TTC549 (cell line): ENCODE data around the gene SAG.

Source experiments
- FAIRE-seq: peaks from 2 replicates; lab custom pipeline; 2012; peaks lifted over from hg19 to GRCh38; lab: Jason Lieb, UNC

SAG gene

DNA sequence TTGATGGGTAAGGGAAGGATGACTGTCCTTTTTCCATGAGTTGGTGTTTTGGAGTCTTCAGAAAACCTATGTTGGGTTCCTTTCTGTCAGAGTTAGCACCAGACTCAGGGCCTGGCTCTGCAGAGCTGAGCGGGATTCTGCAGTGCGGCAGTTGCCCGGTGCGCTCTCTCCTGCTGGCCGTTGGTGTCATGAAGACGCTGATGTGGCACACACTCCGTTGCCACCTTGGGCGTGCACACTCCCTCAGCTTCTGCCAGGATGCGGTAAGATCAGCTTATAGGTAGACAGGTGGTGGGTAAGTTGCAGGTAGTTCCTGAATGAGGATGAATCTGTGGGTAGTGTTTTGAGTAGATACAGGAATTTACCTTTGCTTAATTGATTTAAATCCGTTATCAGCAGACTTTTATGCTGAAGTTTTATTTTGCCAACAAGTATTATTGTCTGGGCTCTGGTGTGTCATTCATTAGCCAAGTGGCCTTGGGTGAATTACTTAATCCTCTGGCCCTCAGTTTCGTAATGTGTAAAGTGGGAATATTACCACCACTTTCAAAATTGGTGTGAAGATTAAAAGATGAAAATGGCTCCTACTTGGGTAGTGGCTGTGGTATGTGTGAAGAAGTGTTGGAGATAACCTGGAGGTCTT, 73.5 kb downstream of the SAG start:
- no peak for FAIRE-seq

DNA sequence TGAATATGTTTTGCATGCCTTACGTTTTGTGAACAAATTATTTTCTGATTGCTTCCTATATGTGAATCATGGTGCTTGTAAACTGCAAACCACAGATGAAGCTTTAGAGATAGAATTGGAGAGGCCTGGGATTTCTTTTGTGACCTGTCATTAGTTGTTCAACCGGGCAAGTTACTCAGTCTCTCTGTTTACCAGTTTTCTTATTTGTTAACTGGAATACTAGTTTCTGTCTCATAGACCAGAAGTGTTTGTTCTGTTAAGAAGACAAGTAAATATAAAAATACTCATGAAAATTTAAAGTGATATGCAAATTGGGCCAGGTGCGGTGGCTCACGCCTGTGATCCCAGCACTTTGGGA, 74.0 kb downstream of the SAG start:
- no peak for FAIRE-seq

DNA sequence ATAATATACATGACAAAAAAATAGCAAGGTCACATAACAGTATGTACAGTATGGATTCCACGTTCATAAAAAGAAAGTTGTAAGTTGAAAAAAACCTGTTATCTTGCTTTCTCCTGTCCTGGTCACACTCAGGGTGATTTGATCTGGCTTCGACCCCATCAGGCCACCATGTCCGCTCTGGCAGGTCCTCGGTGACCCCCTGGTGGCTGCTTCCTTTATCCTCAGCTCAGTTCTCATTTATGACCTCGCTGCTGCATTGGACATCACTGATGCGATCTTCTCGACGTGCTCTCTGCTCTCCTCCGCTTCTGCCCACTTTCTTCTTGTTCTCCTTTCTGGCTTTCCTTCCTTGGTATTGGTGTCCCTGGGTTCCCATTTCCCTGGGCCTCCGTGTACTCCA, 76.4 kb downstream of the SAG start:
- no peak for FAIRE-seq

DNA sequence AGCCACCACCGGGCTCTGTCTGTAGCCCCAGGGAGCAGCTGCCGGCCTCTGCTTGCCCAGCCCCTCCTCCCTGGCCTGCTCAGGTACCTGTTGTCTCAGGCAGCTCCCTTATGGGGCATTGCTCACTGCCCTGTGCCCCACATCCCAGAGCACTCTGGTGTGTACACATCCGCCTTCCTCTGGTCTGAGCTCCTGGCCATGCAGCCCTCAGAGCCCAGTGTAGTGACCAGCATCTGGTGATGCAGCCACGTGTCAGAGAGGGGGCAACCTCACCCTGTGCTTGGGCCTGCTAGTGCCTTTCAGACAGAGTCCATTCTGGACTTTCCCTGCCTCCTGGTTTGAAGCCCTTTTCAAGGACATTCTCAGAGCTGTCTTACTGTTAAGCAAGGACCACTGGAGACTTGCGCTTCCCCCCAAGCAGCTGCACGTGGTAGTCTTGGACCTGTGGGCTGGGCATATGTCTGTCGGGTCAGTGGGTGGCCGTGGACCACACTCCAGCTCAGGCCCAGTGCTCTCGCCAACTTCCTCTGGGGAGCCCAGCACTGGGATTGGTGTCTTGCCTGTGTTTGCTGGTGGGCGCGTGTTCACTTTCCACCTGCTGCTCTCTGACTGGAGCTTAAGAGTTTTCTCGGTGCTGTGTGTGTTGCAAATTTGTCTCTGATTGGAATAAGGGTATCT, 77.3 kb downstream of the SAG start:
- FAIRE-seq, result no peak

DNA sequence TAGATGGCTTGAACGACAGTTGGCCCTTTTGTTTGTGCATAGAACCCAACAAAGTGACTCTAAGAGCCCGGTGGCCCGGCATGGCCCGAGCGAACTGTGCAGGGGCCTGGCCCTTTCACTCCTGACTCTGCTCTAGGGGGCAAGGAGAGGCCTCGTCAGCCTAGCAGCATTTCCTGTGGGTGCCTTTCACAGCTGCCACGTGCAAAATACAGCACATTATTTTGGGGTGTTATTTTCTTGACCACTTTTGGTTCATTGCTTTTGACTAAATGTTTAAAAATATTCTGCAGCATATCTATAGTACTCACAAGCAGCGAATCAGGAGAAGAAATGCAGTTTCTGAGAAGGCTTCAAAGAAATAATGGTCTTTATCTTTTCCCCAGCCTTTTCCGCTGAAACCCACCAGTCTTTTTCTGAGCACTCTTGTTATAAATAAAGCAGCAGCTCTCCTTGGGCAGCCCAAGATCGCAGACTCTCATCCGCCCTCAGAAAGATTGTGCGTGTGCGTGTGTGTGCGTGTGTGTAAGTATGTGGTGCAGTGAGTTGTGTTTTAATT, 78.0 kb downstream of the SAG start:
- FAIRE-seq, result no peak

DNA sequence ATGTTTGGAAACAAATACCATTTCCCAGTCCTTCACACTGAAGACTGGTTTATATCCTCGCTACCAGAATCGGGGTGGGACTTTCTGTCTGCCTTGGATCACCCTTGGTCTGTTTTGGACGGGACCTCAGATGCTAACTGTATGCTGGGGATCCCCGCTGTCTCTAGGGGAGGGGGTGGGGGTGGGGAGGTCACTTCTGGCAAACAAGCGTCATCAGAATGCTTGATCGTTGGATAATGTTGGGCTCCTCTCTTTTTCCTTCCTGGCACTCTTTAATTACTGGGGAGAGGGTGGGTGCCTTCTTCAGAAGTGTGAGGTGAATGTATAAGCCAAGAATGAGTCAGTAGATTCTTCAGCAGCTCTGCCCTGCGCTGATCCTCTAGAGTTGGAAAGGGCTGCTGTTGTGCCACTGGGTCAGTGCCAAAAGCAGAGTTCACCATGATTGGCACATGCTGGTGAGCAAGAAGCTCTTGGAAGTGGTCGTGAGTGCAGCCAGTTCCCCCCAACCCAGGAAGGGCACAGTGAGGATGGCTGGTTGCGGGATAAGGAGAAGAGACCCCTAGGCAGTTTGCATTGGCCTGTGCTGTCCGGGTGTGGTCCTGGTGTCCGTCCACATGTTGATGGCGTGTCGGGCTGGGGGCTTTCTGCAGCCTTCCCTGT, 78.9 kb downstream of the SAG start:
- no peak for FAIRE-seq

DNA sequence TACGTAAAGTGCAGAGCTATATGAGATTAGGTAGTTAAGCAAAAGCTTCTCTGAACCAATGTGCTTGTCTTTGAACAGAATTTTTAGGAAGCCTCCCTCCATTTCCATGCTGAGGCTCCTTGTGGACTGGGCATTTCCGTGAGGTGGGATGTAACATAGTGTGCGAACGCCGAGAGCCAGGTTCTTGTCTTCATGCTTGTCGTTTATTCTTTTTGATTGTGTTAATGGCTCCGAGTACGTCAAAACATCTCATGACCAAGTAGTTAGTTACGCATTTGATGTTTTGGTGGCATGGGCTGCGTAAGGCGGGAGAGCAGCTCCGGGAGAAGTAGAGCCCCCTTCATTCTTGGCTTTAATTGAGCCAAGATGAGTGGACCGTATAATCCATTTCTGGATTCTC, 79.6 kb downstream of the SAG start:
- FAIRE-seq, result no peak

DNA sequence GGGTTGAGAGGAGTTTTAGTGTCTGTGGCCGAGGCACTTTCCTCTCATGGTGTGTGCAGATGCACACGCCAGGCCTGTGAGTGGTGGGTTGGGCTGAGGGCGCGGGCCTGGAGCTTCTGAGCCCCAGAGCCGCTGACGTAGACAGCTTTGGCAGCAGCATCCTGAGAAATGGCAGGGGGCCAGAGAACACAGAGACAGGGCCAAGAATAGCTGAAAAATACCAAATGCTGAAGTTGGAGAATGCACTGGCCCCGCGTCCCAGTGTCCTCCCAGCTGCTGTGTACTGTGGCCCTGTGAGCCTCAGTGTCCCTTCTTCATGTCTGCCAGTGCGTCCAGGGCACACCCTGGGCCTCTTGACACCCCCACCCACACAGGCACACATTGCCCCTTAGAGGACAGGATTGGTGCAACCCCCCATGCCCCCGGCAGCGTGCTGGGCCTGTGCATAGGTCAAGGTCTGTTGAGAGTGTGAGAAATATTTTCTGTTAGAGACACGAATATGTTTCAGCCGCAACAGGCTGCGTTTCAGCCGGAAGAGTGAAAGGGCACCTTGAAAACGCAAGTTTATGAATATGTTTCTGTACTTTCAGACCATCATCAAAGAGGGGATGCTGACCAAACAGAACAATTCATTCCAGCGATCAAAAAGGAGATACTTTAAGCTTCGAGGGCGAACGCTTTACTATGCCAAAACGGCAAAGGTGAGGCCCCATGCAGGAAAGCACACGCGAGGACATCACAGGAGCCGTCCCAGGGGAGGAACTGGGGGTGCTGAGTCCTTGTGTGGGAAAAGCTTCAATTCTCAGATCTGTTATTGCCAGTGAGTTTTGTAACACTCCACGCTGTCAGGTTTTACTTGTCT, 80.3 kb downstream of the SAG start:
- no peak for FAIRE-seq

DNA sequence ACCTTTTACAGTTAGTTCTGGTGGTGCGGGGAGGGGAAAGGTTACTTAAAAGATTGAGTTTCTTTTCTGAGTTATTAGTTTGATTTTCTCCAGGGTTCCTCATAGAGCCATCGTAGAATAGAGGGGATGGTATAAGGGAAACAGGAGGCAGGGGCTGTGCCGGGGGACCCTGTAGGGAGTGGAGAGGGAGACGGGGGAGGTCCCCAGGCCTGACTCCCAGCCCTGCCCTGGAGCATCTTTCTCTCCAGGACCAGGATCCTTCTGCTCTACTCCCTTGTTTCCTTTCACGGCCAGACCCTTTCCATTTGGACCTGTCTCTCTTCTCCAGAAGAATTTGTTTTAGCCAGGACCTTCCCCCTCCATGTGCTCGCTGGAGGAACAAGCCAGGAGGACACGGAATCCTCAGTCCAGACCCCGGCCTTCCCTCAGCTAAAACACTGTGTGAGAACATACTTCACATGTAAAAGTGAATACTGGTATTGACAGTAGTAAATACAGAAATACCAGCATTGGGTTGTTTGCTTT, 82.0 kb downstream of the SAG start:
- no peak for FAIRE-seq

DNA sequence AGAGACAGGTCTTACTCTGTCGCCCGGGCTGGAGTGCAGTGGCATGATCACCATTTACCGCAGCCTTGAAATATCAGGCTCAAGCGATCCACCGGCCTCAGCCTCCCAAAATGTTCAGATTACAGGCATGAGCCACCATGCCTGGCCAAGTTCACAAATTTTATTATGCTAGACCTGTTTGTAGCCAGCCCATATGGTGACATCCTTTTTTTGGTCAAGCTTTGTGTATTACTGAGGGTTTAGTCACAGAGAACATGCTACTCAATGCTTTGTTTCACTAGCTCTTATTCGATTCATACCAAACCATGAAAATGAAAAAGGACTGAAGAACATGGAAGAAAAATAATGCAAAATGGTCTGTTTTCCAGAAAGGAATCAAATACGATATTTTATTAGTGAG, 88.1 kb downstream of the SAG start:
- no peak for FAIRE-seq
